GM10248 (cell line): ENCODE measurements around the gene NUDT2.

ENCODE experiments used
- CTCF ChIA-PET: fragments of 300-600 bp; sonication (Branson Sonifier 250); formaldehyde crosslinking; extraction: SDS; loops from one replicate; lab custom pipeline; 2021; ENCODE audit warnings: antibody characterized with exemption; lab: Yijun Ruan, JAX
- POLR2A ChIA-PET: fragments of 350-650 bp; sonication (Branson Sonifier 250); formaldehyde crosslinking; extraction: SDS; loops from one replicate; lab custom pipeline; 2020; ENCODE audit warnings: antibody characterized with exemption; lab: Yijun Ruan, JAX
- DNase-seq: peaks from one replicate; pipeline ENCODE4 v3.0.0; 2012; ENCODE audit errors: extremely low spot score
- TF ChIP-seq, protein P1 (sequence below): IDR thresholded peaks from 2 replicates; pipeline ENCODE4 v1.5.1; 2012; ENCODE audit warnings: mild to moderate bottlenecking, low read depth; ENCODE audit errors: extremely low read depth, missing control alignments, control extremely low read depth

NUDT2 gene

DNA sequence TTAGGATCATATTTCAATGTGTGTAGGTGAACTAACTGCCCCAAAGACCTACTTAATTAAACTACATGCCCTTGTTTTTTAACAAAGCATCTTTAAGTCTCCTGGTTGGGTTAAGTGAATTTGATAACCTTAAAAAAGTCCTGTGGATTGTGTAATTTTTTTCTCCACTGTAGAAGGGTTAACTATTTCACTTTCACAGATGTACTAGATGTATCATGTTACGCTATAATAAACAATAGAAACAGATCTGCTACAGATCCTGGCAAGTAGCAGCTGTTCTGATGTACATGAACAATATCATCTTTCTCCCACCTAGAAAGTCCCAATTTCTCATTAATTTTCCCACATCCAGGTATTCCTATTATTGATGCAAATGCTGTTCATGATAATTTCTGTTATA, 19.2 kb upstream of the NUDT2 start:
- TF ChIP-seq, protein P1, sequence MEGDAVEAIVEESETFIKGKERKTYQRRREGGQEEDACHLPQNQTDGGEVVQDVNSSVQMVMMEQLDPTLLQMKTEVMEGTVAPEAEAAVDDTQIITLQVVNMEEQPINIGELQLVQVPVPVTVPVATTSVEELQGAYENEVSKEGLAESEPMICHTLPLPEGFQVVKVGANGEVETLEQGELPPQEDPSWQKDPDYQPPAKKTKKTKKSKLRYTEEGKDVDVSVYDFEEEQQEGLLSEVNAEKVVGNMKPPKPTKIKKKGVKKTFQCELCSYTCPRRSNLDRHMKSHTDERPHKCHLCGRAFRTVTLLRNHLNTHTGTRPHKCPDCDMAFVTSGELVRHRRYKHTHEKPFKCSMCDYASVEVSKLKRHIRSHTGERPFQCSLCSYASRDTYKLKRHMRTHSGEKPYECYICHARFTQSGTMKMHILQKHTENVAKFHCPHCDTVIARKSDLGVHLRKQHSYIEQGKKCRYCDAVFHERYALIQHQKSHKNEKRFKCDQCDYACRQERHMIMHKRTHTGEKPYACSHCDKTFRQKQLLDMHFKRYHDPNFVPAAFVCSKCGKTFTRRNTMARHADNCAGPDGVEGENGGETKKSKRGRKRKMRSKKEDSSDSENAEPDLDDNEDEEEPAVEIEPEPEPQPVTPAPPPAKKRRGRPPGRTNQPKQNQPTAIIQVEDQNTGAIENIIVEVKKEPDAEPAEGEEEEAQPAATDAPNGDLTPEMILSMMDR, result no peak
- no peak for DNase-seq
- POLR2A ChIA-PET, result no interaction called here
- CTCF ChIA-PET, result no interaction called here

DNA sequence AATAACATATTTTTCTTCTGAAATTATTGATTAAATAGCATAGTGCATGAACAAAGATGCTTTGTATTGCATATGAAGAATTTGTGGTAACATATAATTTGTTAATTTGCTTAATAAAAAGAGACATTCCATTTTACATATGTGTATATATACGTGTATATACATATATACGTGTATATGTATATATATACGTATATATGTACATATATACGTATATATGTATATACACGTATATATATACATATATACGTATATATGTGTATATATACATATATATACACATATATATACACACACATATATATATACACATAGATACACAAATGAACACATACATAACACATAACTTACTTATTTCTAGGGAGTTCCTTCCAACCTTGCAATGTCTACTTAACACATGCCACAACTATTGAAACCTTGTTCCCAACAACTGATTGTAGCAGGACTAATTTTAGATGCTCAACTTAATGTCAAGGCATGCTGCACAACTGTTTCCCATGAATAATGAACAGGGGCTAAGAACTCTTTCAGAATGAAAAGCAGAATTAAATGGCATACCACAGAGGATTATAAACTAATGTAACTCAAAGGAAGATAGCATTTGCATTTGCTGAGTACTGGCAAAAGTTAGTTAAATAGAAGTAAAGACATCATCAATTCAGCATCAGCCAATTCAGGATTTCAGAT, 17.7 kb upstream of the NUDT2 start:
- POLR2A ChIA-PET, result no interaction called here
- TF ChIP-seq, protein P1, result no peak
- CTCF ChIA-PET, result no interaction called here
- DNase-seq, result no peak

DNA sequence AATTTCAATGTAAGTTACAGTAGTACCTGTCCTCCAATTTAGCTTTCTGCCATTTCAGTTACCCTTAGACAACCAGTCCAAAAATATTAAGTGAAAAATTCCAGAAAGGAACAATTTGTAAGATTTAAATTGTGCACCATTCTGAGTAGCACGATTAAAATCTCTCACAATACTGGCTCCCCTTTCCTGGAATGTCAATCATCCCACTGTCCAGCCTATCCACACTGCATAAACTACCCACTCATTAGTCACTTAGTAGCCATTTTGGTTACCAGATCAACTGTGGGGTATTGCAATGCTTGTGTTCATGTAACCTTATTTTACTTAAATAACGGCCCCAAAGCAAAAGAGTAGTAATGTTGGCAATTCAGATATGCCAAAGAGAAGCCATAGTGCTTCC, 11.9 kb upstream of the NUDT2 start:
- TF ChIP-seq, protein P1, result no peak
- DNase-seq, result no peak
- ChIA-PET CTCF (interaction anchor here (1.5 kb wide), 1 partner anchor 15 kb away, joined by 3 read pairs; no protein-coding TSS in a partner anchor), POLR2A (no interaction called here)

DNA sequence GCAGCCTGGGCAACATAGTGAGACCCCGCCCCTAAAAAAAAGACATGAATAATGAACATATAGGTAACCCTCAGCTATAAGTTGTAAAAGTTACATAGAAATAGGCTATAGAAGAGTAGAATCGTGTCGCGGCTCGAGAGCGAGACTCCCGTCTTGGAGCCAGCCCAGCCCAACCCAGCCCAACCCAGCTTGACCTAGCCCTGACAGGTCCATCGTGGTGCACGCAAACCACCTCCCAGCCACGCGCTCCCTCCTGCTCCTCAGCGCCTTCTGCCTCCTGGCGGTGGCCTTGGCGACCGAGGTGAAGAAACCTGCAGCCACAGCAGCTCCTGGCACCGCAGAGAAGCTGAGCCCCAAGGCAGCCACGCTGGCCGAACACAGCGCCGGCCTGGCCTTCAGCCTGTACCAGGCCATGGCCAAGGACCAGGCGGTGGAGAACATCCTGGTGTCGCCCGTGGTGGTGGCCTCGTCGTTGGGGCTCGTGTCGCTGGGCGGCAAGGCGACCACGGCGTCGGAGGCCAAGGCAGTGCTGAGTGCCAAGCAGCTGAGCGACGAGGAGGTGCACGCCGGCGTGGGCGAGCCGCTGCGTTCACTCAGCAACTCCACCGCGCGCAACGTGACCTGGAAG, 11.1 kb upstream of the NUDT2 start:
- POLR2A ChIA-PET, result no interaction called here
- CTCF ChIA-PET, result interaction anchor here (1.5 to 1.7 kb wide), 2 partner anchors 10 to 14 kb away, joined by 3 to 5 read pairs; no protein-coding TSS in a partner anchor
- no peak for DNase-seq
- TF ChIP-seq, protein P1, result no peak

GRCh38 chr9:34321451-34321850, 7.9 kb upstream of the NUDT2 start:
- TF ChIP-seq, protein P1, result no peak
- ChIA-PET CTCF (interaction anchor here (0.7 kb wide), 1 partner anchor 10 kb away, joined by 3 read pairs; no protein-coding TSS in a partner anchor), POLR2A (no interaction called here)
- no peak for DNase-seq

GRCh38 chr9:34322899-34323591, 6.3 kb upstream of the NUDT2 start:
- CTCF ChIA-PET, result no interaction called here
- TF ChIP-seq, protein P1, result no peak
- POLR2A ChIA-PET, result no interaction called here
- no peak for DNase-seq
